NCI-H748 (cell line): ENCODE results near the gene VEPH1.

ENCODE experiments used
- DNase-seq: peaks from one replicate; lab custom pipeline; 2025; ENCODE audit not compliant: unreplicated experiment; lab: John Stamatoyannopoulos, UW

VEPH1 gene

GRCh38 chr3:157232141-157232540 is 271.1 kb downstream of the VEPH1 start:
- no peak for DNase-seq

- no peak for DNase-seq
These were observed 272.1 kb downstream of the VEPH1 start for GRCh38 chr3:157231071-157231470.

- no peak for DNase-seq
These were observed 276.9 kb downstream of the VEPH1 start for GRCh38 chr3:157226173-157226847.

GRCh38 chr3:157225001-157225400 is 278.2 kb downstream of the VEPH1 start:
- DNase-seq = no peak

GRCh38 chr3:157220883-157221282 is 282.3 kb downstream of the VEPH1 start:
- DNase-seq = no peak

GRCh38 chr3:157220211-157220610 is 283.0 kb downstream of the VEPH1 start:
- DNase-seq = no peak

GRCh38 chr3:157219215-157219614 is 284.0 kb downstream of the VEPH1 start:
- no peak for DNase-seq
